GM12874 (cell line): ENCODE measurements around the gene SLC16A4.

Source experiments
- TF ChIP-seq, protein P1 (sequence below): IDR thresholded peaks from 2 replicates; pipeline ENCODE4 v1.5.1; 2011; ENCODE audit warnings: low read depth, mild to moderate bottlenecking, control low read depth, low read length, moderate library complexity; ENCODE audit not compliant: insufficient read depth

SLC16A4 gene

GRCh38 chr1:110346690-110347089, 44.1 kb downstream of the SLC16A4 start:
- TF ChIP-seq, protein P1, sequence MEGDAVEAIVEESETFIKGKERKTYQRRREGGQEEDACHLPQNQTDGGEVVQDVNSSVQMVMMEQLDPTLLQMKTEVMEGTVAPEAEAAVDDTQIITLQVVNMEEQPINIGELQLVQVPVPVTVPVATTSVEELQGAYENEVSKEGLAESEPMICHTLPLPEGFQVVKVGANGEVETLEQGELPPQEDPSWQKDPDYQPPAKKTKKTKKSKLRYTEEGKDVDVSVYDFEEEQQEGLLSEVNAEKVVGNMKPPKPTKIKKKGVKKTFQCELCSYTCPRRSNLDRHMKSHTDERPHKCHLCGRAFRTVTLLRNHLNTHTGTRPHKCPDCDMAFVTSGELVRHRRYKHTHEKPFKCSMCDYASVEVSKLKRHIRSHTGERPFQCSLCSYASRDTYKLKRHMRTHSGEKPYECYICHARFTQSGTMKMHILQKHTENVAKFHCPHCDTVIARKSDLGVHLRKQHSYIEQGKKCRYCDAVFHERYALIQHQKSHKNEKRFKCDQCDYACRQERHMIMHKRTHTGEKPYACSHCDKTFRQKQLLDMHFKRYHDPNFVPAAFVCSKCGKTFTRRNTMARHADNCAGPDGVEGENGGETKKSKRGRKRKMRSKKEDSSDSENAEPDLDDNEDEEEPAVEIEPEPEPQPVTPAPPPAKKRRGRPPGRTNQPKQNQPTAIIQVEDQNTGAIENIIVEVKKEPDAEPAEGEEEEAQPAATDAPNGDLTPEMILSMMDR, result no peak

DNA sequence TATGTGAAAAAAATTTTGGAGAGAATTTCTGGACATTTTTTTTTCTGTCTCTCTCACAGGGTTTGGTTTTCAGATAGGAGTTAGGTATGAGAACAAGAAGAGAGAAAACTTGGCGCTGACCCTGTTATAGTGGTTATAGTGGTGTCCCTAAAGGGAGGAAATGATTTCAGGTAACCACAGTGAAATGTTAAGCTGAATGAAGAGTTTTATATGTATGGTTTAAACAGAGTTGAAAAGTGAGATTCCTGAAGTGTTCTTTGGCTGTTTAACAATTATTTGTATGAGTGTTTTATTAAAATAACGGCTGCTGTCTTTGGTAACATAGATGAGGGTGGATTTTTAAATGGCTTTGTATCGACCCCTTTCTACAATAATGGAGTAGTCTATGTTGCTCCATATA, 45.3 kb downstream of the SLC16A4 start:
- TF ChIP-seq, protein P1, result no peak

DNA sequence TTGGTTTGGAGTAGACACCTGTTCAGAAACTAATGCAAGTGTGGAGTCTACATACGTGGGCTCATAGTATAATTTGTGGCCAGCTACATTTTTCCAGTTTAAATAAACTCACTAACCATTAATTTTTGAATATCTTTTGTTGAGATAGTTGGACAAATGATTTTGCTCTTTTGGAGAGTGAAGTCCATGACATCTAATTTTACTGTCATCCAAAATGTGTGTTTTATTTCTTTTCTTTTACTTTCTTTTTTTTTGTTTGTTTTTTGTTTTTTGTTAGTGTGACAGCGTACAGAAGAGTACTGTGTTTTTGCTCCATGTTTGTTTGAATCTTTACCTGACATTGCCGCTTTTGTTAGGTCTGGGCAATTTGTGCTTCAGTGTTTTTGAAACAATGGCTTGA, 46.7 kb downstream of the SLC16A4 start:
- TF ChIP-seq, protein P1, result no peak

DNA sequence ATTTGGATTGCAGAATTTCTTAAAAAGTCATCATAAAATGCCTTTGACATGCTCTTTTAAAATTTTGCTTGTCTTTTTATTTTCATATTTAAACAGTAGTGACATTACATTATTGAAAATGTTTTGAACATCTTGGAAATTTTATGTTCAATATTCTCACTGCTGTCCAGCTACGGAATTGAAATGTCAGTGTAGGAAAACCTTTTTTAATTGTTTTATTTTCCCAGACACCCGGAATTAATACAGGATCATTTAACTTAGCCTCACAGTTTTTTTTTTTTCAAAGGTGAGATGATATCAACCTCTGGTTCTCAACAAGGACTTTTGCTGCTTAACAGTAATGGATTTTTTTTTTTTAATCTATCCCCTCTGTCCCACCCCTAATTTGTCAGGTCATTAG, 47.6 kb downstream of the SLC16A4 start:
- TF ChIP-seq, protein P1, result no peak

DNA sequence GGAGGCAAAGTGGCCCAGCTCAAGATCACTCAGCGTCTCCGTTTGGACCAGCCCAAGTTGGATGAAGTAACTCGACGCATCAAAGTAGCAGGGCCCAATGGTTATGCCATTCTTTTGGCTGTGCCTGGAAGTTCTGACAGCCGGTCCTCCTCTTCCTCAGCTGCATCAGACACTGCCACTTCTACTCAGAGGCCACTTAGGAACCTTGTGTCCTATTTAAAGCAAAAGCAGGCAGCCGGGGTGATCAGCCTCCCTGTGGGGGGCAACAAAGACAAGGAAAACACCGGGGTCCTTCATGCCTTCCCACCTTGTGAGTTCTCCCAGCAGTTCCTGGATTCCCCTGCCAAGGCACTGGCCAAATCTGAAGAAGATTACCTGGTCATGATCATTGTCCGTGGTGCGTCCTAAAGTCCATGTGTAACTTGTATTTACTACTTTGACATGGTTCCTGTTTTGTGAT, 48.9 kb downstream of the SLC16A4 start:
- TF ChIP-seq, protein P1, result no peak

DNA sequence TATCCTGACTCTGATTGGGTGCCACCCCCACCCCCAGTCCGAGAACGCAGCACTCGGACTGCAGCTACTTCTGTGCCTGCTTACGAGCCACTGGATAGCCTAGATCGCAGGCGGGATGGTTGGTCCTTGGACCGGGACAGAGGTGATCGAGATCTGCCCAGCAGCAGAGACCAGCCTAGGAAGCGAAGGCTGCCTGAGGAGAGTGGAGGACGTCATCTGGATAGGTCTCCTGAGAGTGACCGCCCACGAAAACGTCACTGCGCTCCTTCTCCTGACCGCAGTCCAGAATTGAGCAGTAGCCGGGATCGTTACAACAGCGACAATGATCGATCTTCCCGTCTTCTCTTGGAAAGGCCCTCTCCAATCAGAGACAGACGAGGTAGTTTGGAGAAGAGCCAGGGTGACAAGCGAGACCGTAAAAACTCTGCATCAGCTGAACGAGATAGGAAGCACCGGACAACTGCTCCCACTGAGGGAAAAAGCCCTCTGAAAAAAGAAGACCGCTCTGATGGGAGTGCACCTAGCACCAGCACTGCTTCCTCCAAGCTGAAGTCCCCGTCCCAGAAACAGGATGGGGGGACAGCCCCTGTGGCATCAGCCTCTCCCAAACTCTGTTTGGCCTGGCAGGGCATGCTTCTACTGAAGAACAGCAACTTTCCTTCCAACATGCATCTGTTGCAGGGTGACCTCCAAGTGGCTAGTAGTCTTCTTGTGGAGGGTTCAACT, 49.5 kb downstream of the SLC16A4 start:
- TF ChIP-seq, protein P1, result no peak

DNA sequence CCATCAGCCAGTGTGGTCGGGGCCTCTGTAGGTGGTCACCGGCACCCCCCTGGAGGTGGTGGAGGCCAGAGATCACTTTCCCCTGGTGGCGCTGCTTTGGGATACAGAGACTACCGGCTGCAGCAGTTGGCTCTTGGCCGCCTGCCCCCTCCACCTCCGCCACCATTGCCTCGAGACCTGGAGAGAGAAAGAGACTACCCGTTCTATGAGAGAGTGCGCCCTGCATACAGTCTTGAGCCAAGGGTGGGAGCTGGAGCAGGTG, 50.7 kb downstream of the SLC16A4 start:
- TF ChIP-seq, protein P1, result no peak
